ENCODE data around the gene CAMTA2.

The CAMTA2 gene

GRCh38 chr17:4939546-4939795, 48.0 kb downstream of the CAMTA2 start:
- H3K4me3 ChIP-seq (ENCODE audit: low read depth in 1 of 2, low read length in 1 of 2) = peak overlapping the region; percentile 83 to 99

DNA sequence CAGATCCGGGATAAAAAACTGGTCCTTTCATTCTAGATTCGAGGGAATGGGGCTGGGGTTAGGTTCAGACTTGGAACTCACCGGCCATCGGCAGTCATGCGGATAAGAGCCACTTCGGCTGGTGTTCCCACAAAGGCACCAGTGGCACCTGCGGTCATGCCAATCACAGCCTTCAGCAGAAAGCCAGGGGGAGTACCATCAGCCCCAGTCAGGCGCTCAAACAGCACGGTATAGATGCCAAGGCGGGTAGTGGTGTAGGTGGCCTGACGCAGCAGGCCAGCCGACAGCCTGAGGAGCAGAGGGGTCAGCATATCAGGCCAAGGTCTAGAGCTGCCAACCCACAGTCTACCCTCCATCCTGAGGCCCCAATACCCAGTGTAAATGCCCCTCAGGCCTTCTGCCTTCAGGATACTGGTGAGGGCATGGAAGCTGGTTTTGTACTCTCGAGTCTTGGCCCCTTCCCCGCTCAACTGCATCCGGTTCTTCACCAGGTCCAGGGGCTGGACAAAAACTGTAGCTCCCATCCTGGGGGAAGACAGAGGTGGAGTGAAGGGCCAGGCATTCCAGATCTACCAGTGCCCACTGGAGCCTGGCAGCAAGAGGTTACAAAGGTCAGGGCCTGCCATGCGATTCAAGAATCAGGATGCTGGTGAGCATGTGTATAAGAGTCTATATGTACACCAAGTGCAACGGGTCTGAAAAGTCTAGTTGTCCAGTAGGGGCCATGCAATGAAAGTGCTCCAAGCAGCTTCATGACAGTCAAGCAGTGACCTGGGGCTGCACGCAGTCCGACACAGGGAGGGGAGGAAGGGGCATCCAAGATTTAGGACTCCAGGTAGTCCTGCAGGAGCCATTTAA, 48.6 kb downstream of the CAMTA2 start:
- no peak for TF ChIP-seq CTCF (IDR thresholded peaks at IDR 0.05)
- Histone ChIP-seq H3K36me3 (peaks cover 47% of the 10 kb centered on the region), H3K27me3 (peaks cover 7% of the 10 kb centered on the region), H3K9me3 (no peaks in the 10 kb centered on the region), H3K4me3 (ENCODE audit: low read depth in 1 of 2, low read length in 1 of 2) (peak overlapping the region; percentile 83 to 99), H3K27ac (peak overlapping the region; percentile 96), H3K4me1 (ENCODE audit: control insufficient read depth in 1 of 2, insufficient read depth in 1 of 2, low read depth in 1 of 2, low read length in 1 of 2) (peaks cover 58 to 66% of the 10 kb centered on the region in 2 experiments)

More at GRCh38 chr17:4939546-4939795, 48.0 kb downstream of the CAMTA2 start:
- Histone ChIP-seq H3K27me3 (peaks cover 1% of the 10 kb centered on the region), H3K4me1 (ENCODE audit: control insufficient read depth in 1 of 2, insufficient read depth in 1 of 2, low read depth in 1 of 2, low read length in 1 of 2) (peaks cover 58 to 66% of the 10 kb centered on the region in 2 experiments), H3K36me3 (peaks cover 47% of the 10 kb centered on the region), H3K9me3 (no peaks in the 10 kb centered on the region), H3K27ac (peak overlapping the region; percentile 96)
- no peak for TF ChIP-seq CTCF (IDR thresholded peaks at IDR 0.05)

DNA sequence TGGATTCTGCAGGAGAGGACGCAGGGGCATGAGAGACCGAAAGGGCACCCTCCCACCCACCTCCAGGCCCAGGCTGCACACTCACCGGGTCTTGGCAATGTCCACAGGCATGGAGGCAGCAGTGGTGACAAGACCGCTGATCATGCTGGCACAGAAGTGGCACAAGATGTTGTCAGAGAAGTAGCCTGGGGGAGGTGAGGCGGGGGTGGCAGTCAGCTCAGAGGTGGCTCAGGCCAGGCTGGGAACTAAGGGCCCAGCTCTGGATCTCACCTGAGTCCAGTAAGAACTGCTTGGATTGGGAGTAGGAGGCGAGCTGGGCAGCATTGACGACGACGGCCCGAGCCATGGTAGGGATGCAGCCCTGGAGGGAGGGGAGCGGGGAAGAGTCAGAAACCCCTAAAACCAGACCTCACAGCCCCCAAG, 49.4 kb downstream of the CAMTA2 start:
- H3K36me3 ChIP-seq = peaks cover 41% of the 10 kb centered on the region
- H3K27ac ChIP-seq = peak overlapping the region; percentile 96
- H3K9me3 ChIP-seq = no peaks in the 10 kb centered on the region
- H3K27me3 ChIP-seq = peaks cover 15% of the 10 kb centered on the region
- no peak for TF ChIP-seq CTCF (IDR thresholded peaks at IDR 0.05)
- no peak overlapping the region for H3K4me3 ChIP-seq (ENCODE audit: low read depth in 1 of 2, low read length in 1 of 2)
- H3K4me1 ChIP-seq (ENCODE audit: control insufficient read depth in 1 of 2, insufficient read depth in 1 of 2, low read depth in 1 of 2, low read length in 1 of 2) = peaks cover 51 to 66% of the 10 kb centered on the region in 2 experiments

DNA sequence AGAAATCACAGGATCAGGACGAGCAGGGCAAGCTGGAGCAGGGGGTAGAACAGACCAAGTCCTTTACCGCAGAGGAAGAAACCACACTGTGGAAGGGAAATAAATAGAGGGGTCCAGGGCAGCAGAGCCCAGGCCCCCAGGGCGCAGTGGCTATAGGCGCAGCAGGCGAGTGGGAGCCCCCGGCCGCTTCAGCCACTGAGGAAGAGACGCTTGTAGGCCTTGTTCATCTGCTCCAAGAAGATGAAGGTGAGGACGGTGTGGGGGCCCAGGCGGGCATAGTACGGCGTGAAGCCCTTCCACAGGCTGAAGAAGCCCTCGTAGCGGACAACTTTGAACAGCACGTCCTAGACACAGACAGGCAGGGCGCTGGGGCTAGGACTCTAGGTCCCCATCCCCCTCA, 49.9 kb downstream of the CAMTA2 start:
- H3K27ac ChIP-seq = peak overlapping the region; percentile 27
- H3K4me1 ChIP-seq (ENCODE audit: control insufficient read depth in 1 of 2, insufficient read depth in 1 of 2, low read depth in 1 of 2, low read length in 1 of 2) = peaks cover 46 to 61% of the 10 kb centered on the region in 2 experiments
- peaks cover 35% of the 10 kb centered on the region for H3K36me3 ChIP-seq
- no peaks in the 10 kb centered on the region for H3K9me3 ChIP-seq
- no peak overlapping the region for H3K4me3 ChIP-seq (ENCODE audit: low read depth in 1 of 2, low read length in 1 of 2)
- no peak for TF ChIP-seq CTCF (IDR thresholded peaks at IDR 0.05)
- peaks cover 16% of the 10 kb centered on the region for H3K27me3 ChIP-seq

DNA sequence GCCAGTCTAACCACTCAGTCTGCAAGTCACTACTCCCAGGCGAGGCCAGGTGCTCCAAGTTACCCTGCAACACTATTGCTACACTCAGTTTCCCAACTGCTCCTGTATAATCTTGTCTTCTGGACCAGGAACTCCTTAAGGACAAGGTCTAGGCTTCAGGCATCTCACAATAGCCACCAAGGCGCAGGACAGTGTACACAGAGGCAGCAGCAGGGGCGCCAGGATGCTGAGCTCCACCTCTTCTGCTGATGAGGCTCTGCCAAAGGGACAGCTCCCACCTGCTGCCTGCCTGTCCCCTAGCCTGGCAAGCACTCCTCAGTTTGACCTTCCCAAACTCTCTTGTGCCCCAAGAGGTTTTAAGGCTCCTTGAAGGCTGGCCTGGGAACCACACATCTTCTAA, 51.0 kb downstream of the CAMTA2 start:
- Histone ChIP-seq H3K27ac (no peak overlapping the region), H3K4me3 (ENCODE audit: low read depth in 1 of 2, low read length in 1 of 2) (no peak overlapping the region), H3K9me3 (no peaks in the 10 kb centered on the region), H3K4me1 (ENCODE audit: control insufficient read depth in 1 of 2, insufficient read depth in 1 of 2, low read depth in 1 of 2, low read length in 1 of 2) (peaks cover 35 to 56% of the 10 kb centered on the region in 2 experiments), H3K36me3 (peaks cover 28% of the 10 kb centered on the region), H3K27me3 (peaks cover 16% of the 10 kb centered on the region)
- TF ChIP-seq CTCF (IDR thresholded peaks at IDR 0.05) = no peak
